Vagina (tissue), 2 donors: ENCODE results near the gene SRCIN1.

Source experiments
- CTCF ChIP-seq, 3 experiments: fragments of 450-650 bp in 2 of 3; fragments of 200-600 bp in 1 of 3; sonication (generic) in 1 of 3; IDR thresholded peaks; one replicate each; pipeline ENCODE4 v1.5.1; 2017 to 2019; ENCODE audit warnings: antibody characterized with exemption in 3 of 3, mild to moderate bottlenecking in 2 of 3, moderate library complexity in 2 of 3
- POLR2A ChIP-seq, 2 donors: fragments of 450-650 bp; IDR thresholded peaks; one replicate each; pipeline ENCODE4 v1.6.1; 2017; ENCODE audit warnings: antibody characterized with exemption in 2 of 2, mild to moderate bottlenecking in 2 of 2, moderate library complexity in 2 of 2
- POLR2AphosphoS5 ChIP-seq, 2 donors: sonication (generic); formaldehyde crosslinking; IDR thresholded peaks; one replicate each; pipeline ENCODE4 v1.9.0; 2017; ENCODE audit warnings: antibody characterized with exemption in 2 of 2, mild to moderate bottlenecking in 2 of 2, low read depth in 1 of 2; ENCODE audit not compliant: insufficient read depth in 1 of 2

GRCh38 chr17:38549285-38549684 lies 56.5 kb downstream of the SRCIN1 start:
- TF ChIP-seq POLR2A (IDR thresholded peaks at IDR 0.05) (no peak), CTCF (IDR thresholded peaks at IDR 0.05) (no peak), POLR2AphosphoS5 (IDR thresholded peaks at IDR 0.05; ENCODE audit: insufficient read depth in 1 of 2, low read depth in 1 of 2) (no peak)
